DND-41 (cell line): ENCODE measurements around the gene SUPT3H.

Source experiments
- CTCF ChIP-seq: IDR thresholded peaks from 2 replicates; pipeline ENCODE4 v1.5.1; 2012; ENCODE audit warnings: borderline replicate concordance, low read length, moderate library complexity, mild to moderate bottlenecking; ENCODE audit not compliant: poor library complexity, severe bottlenecking; ENCODE audit errors: extremely low read depth
- EZH2 ChIP-seq: IDR thresholded peaks from 3 replicates; pipeline ENCODE4 v1.6.1; 2012; ENCODE audit warnings: borderline replicate concordance, low read depth, mild to moderate bottlenecking, moderate library complexity, low read length, inconsistent platforms; ENCODE audit not compliant: severe bottlenecking

- TF ChIP-seq CTCF (no peak), EZH2 (no peak)
Observed at GRCh38 chr6:45299096-45299581, 78.6 kb downstream of the SUPT3H start.
